ENCODE measurements around the gene FAM50A. TPM values are rescaled to one million over a fixed set of nuclear protein-coding genes. Genes with fewer than 3 reads are reported as not detected.
A peak's percentile ranks its signal among the peaks of the same experiment; 100 is the strongest.

FAM50A gene
- total RNA-seq, 1 donor = 39.0 TPM

DNA sequence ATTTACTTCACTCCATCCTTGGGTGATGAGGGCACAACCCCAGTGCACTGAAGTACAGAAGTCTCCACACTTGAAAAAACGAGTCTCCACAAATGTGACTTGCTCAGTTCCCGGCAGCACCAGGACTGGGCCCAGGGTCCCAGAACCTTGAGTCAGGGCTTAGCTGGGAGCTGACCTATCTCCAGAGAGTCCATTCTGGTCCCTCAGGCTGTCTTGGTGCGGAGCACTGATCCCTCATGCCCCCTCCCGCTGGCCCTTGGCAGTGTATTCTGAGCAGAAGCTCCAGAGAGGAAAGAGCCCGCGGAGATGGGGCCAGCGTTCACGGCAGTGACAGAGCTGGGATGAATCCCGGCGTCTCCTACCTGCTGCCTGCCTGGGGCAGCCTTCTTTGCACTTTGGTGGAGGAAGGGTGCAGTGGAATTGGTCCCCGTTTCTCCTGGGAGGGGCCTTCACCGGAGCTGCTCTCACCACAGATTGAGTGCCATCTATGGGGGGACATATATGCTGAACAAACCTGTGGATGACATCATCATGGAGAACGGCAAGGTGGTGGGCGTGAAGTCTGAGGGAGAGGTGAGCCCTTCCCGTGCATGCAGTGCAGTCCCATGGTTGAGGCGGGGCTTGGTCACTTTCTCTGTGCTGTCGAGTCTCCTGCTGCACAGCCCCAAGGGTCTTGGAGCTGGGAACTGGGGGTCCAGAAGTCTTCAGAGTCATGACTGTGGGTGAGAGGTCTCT lies 3.2 kb upstream of the FAM50A start:
- no peak for DNase-seq (ENCODE audit: low read depth)
- no peak for TF ChIP-seq CTCF (IDR thresholded peaks at IDR 0.05; ENCODE audit: insufficient read depth, low read length)
- no peak overlapping the region for H3K4me3 ChIP-seq (ENCODE audit: low read depth, low read length)

- no peak for DNase-seq (ENCODE audit: low read depth)
- no peak for TF ChIP-seq CTCF (IDR thresholded peaks at IDR 0.05; ENCODE audit: insufficient read depth, low read length)
- no peak overlapping the region for H3K4me3 ChIP-seq (ENCODE audit: low read depth, low read length)
Observed at GRCh38 chrX:154441564-154441963, 2.4 kb upstream of the FAM50A start.

- DNase-seq (ENCODE audit: low read depth) = no peak
Observed at GRCh38 chrX:154441984-154442707, 1.8 kb upstream of the FAM50A start.

GRCh38 chrX:154443479-154443910 lies 446 bp upstream of the FAM50A start:
- DNase-seq (ENCODE audit: low read depth) = no peak
- TF ChIP-seq CTCF (IDR thresholded peaks at IDR 0.05; ENCODE audit: insufficient read depth, low read length) = no peak
- peak overlapping the region; percentile 44 for H3K4me3 ChIP-seq (ENCODE audit: low read depth, low read length)

More at GRCh38 chrX:154441984-154442707, 1.8 kb upstream of the FAM50A start:
- no peak for TF ChIP-seq CTCF (IDR thresholded peaks at IDR 0.05; ENCODE audit: insufficient read depth, low read length)
- H3K4me3 ChIP-seq (ENCODE audit: low read depth, low read length) = no peak overlapping the region

DNA sequence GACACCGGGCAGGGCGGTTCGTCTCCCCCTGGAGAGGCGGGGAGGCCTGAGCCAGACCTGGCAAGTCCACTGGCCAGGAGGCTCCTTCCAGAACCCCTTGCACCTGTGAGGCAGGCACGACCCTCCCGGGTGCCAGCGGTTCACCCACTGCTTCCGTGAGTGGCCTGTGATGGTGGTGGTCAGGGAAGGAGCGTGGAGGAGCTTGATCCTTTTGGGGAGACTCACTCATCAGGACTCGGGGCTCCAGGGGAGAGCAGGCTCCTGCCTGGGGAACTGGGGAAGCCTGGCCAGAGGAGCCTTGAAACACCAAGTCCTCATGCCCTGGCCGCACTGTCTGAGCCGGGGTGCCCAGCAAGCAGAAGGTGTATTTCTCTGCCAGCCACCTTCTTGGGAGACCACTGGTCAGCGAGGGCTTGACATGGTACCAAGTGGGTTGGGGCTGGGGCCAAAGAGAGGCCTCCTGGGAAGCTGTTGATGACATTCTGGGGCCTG lies 860 bp downstream of the FAM50A start:
- no peak for TF ChIP-seq CTCF (IDR thresholded peaks at IDR 0.05; ENCODE audit: insufficient read depth, low read length)
- DNase-seq (ENCODE audit: low read depth) = no peak
- peak overlapping the region; percentile 73 for H3K4me3 ChIP-seq (ENCODE audit: low read depth, low read length)

- no peak for DNase-seq (ENCODE audit: low read depth)
- peak overlapping the region; percentile 73 for H3K4me3 ChIP-seq (ENCODE audit: low read depth, low read length)
- TF ChIP-seq CTCF (IDR thresholded peaks at IDR 0.05; ENCODE audit: insufficient read depth, low read length) = no peak
Observed at GRCh38 chrX:154445776-154446175, 1.8 kb downstream of the FAM50A start.
